PFSK-1 (cell line): ENCODE results near the gene ARID3C.

Experiments
- FOXP2 ChIP-seq: optimal IDR thresholded peaks from 2 replicates; pipeline ENCODE3; 2011; ENCODE audit warnings: borderline replicate concordance, control low read depth, inconsistent platforms; ENCODE audit not compliant: insufficient read depth; ENCODE audit errors: extremely low read length, extremely low read depth
- POLR2AphosphoS5 ChIP-seq: IDR thresholded peaks from 2 replicates; pipeline ENCODE4 v1.6.1; 2012; ENCODE audit warnings: low read depth, mild to moderate bottlenecking, control low read depth, low read length, moderate library complexity
- SIN3A ChIP-seq: IDR thresholded peaks from 2 replicates; pipeline ENCODE4 v1.6.1; 2012; ENCODE audit warnings: mild to moderate bottlenecking, low read length, moderate library complexity, borderline replicate concordance; ENCODE audit not compliant: insufficient read depth
- TAF1 ChIP-seq: IDR thresholded peaks from 2 replicates; pipeline ENCODE4 v1.6.1; 2012; ENCODE audit warnings: low read length, control low read depth, borderline replicate concordance; ENCODE audit not compliant: insufficient read depth

- TF ChIP-seq POLR2AphosphoS5 (no peak), SIN3A (no peak), TAF1 (no peak), FOXP2 (no peak)
These were observed 41.1 kb upstream of the ARID3C start for GRCh38 chr9:34669809-34670562.
